HG03460 (cell line): ENCODE results near the gene SLC17A8.

Source experiments
- ATAC-seq: cut with Tn5 transposase; IDR thresholded peaks from one replicate; pipeline ENCODE4 v1.9.1; 2021; ENCODE audit not compliant: unreplicated experiment

The SLC17A8 gene

DNA sequence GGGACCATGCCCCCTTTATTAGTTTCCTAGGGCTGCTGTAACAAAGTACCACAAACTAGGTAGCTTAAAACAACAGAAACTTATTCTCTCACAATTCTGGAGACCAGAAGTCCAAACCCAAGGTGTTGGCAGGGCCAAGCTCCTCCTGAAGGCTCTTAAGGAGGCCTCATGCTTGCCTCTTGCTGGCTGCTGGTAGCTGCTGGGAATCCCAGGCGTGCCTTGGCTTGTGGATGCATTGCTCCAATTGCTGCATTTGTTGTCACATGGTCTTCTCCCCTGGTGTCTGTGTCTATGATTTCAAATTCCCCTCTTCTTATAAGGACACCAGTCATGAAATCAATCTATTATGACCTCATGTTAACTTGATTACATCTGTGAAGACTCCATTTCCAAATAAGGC is 11.2 kb downstream of the SLC17A8 start:
- ATAC-seq = no peak

DNA sequence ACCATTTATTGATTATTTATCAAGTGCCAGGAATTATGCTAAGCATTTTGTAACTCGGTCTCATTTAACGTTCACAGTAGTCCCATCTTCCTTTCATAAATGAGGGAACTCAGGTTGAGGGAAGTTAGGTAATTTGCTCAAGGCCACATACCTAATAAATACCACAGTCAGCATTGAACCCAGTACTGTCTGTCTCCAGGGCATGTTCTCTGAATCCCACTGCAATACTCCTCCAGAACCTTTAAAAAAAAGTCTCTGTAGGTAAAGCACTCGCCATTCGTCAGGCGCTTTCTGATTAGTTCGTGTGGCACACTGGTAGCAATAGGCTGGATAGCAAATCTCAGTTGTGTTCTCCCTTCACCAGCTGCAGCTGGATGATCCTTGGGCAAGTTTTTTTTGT is 14.3 kb downstream of the SLC17A8 start:
- no peak for ATAC-seq

DNA sequence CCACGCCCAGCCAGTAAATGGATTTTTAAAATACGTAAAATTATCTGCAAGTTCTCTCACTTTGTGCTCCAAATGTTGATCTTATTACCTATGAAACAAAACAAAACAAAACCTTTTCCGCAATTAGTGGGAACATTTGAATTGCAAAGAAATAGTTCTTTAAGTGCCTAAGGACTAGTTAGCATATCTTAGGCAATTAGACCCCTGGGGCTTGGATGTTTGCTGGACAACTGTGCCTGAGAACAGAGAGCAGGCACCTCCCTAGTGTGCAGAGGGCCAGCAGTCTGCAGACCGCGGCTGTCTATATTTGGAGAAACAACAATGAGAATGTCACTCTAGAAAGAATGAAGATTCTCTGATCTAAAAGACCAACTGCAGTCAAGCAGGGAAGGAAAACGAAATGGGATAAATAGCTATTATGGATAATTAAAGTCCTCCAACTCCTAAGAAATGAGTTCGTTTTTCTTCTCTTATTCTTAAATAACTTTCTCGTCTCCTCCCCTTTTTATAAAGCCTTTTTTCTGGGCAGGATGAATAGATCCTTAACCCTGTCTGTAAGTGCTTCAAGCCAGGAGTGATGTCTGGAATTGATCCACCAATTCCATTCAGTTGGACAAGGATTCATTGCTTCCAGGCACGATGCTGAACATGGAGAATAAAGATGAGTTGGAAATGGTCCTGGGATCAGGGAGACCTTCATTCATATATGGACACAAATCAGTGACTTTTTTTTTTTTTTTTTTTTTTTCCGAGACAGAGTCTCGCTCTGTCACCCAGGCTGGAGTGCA is 16.2 kb downstream of the SLC17A8 start:
- ATAC-seq = no peak

DNA sequence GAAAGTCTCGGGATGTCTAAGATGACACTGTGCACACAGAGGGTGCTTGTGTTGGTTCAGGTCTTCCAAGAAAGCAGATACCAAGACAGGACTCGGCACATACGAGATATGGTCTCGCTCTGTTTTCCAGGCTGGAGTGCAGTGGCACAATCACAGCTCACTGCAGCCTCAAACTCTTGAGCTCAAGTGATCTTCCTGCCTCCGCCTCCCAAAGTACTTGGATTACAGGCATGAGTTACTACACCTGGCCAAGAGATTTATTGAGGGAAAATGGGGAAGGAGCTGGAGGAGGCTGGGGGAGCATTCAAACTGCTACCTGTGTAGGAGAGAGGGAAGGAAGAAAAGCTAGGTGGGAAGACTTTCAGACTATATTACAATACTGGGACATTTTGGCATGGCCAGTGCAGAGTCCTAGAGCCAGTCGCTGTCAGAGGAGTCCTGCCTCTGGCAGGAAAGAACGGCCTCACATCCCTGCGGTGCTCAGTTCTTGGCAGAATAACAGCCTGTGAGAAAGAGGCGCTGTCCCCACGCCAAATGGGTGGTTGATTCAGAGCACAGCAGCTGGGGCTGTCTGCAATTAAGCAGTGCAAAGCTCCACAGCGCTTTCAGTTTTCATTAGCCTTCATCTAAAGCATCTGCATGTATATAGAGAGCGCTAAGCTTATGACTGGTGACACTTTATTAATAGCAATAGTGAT is 18.3 kb downstream of the SLC17A8 start:
- ATAC-seq = no peak

DNA sequence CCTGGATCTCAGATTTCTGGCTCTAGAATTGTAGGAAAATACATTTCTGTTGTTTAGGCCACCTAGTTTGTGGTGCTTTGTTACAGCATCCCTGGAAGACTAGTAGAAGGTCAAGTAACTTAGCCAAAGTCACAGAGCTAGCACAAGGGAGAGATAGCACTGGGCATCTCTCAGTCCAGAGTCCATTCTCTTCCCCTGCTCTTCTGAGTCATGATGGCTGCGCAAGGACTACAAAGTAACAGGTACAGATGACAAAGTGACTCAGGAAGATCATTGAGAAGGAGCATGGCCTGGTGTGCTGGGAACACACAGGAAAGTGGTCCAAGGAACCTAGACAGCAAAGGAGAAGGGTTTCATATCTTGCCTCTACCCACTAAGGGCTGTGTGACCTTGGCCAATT is 19.3 kb downstream of the SLC17A8 start:
- no peak for ATAC-seq

DNA sequence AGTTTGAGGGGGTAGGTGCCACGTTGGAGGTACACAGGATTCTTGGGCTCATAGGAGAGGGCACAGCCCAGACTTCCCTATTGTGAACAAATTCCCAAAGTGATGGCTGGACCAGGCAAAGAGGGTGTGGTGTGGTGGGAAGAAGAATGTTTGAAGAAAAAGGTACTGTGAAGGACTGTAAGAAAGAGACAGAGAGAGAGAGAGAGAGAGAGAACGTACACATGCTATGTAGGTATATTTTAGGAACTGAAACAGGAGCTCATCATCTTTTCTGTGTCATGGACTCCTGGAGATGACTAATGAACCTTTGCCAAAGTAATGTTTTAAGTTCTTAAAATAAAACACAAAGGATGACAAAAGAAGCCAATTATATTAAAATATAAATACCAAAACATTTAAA is 24.5 kb downstream of the SLC17A8 start:
- ATAC-seq = no peak

DNA sequence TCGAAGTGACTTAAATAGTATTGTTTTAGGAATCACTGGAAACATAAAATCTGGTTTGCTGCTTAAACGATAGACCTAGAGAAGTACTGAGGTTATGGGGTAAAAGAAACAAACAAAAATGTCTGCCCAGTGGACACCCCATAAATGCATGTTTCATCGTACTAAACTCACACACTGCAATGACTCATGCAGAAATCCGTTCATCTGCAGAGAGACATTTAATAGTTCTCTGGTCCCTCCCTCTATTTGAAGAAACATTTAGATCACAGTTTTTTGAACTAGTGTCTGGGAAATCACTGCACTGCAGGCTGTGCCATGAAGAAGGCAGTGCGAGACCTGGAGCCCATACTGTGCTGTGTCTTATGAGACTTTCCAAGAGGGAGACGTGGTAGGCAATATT is 25.5 kb downstream of the SLC17A8 start:
- ATAC-seq = no peak

DNA sequence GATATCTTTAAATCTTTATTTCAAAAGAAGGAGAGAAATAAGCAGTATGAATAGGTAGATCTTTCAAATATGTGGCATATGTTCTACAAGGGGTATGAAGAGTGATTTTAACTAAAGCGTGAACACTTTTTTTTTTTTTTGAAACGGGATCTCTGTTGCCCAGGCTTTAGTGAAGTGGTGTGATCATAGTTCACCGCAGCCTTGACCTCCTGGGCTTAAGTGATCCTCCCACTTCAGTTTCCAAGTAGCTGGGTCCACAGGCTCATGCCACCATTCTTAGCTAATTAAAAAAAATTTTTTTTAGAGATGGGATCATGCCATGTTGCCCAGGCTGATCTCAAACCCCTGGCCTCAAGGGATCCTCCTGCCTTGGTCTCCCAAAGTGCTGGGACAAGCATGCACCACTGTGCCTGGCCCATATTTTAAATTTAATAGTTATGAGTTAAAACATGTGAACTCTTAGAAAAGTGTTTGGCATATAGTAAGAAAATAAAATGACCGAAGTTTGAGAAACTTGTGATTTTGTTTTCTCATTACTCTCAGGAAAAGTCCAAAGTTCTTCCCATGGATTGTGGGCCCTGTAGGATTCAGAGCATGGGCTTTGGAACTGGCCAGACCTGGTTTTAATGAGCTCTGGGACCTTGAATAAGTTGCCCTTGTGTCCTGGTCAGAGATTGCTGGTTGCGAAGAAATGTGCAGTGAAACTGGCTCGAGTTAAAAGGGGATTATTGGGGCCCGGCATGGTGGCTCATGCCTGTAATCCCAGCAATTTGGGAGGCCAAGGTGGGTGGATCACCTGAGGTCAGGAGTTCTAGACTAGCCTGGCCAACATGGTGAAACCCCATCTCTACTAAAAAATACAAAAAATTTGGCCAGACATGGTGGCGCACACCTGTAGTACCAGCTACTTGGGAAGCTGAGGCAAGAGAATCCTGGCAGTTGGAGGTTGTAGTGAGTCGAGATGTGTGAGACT is 27.0 kb downstream of the SLC17A8 start:
- ATAC-seq = no peak

DNA sequence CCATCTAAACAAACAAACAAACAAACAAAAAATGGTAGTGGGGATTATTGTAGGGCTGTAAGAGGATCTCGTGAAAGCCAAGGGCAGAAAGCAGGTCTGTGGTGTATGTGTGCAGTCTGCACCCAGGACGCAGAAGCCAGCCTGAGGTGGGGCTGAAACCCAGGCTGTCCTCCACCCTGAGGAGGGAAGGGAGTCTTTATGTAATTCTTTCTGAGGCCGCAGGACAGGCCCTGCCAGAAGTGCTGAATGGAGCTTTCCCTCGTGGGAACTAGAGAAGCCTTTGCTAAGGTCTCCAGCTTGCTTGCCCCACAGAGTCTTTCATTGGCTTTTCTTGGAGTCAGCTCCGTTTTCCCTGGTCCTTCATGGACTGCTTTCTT is 27.7 kb downstream of the SLC17A8 start:
- no peak for ATAC-seq

DNA sequence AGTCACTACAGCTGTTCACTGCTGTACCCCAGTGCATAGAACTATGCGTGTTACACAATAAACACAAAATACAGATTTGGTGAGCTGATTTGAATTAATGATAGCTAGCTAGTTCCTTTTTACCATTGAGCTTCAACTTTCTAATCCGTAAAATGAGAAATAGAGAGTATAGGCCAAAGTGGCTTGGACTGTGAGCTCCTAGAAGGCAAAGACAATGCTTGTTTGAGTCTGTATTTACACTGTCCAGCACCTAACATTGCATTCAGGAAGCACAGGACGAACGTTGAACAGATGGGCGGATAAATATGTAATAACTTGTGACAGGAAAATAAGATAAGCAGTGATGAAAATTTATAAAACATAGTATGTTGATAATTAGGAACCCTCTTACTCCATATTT is 31.5 kb downstream of the SLC17A8 start:
- ATAC-seq = no peak

DNA sequence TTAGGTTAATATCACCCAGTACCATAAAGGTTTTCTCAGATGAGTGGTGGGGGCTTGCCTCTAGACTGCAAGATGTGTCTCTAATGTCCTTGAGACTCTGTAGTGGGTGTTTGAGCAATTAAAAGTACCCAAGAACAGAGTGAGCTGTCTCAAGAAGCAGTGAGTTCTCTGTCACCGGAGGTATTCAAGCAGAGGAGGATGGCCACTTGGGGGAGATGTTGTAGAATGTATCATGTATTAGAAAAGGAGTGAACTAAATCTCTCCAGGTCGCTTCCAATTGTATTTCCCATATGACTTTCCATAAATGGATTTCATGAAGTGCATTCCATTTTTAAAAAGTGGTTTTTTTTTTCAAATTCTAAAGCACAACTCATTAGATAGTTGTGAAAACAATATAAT is 35.0 kb downstream of the SLC17A8 start:
- ATAC-seq = no peak

DNA sequence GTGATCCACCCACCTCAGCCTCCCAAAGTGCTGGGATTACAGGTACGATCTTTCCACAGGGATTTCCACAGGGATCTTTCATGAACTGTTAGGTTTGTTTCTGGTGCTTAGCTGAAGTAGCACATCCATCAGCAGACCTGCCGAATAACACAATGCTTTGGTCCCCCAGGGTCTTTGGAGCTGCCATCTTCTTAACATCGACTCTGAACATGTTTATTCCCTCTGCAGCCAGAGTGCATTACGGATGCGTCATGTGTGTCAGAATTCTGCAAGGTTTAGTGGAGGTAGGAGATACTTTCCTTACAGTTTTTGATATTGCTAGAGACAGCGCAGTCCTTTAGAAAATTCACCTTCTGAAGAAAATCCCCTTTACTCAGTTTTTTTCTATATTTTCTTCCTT is 36.3 kb downstream of the SLC17A8 start:
- ATAC-seq = no peak

DNA sequence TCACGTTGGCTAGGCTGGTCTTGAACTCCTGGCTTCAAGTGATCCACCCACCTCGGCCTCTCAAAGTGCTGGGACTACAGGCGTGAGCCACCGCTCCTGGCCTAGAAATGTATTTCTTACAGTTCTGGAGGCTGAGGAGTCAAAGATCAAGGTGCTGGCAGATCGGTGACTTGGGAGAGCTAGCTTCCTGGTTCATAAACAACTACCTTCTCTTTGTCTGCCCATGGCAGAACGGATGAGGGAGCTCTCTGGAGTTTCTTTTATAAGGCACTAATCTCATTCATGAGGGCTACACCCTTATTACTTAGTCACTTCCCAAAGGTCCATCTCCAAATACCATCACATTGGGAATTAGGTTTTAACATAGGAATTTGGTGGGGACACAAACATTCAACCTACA is 38.9 kb downstream of the SLC17A8 start:
- no peak for ATAC-seq

DNA sequence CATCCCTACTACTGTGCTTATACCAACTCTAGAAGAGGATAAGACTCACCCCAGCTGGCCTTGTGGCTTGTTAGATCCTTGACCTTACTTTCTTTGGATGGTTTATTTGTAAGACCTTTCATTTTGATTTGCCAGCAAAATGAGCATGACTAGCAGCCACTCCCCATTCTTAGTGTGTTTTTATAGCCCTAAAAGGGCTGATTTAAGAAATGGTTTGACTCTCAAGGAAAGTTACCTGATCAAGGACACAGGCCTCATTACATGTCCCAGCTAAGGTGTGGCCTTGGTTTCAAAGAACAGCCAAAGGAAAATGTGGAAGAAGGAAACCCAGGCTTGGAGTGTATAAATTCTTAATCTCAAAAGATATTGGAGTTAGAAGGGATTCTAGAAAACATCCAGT is 41.4 kb downstream of the SLC17A8 start:
- ATAC-seq = no peak

DNA sequence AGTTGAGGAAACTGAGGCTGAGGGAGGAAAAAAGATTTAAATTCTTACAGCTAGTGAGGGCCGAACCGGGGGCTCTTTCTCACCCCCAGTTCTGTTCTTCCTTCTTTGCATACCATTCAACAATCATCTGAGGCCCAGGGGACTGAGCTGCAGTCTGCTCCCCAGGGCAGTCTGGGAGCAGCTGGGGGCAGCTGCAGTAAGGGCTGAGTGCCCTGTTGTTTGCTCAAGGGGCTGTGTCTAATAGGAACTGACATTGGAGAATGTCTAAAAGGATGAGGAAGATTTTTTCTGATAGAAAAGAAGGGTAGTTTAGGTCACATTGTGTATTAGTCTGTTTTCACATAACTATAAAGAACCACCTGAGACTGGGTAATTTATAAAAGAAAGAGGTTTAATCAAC is 42.2 kb downstream of the SLC17A8 start:
- ATAC-seq = no peak

DNA sequence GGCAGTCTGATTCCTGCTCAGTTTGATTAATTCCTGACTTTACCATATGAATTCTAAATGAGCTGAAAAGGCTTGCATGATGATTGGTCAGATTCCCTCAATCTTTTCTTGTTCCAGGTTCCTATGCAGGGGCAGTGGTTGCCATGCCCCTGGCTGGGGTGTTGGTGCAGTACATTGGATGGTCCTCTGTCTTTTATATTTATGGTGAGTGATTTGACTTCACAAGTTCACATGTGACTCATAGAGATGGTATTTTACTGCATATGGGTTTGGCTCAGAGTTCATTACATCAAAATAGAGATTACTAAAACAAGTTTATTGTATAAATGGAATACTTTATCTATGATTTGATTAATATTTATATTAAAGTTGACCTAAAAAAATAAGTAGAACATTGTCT is 44.8 kb downstream of the SLC17A8 start:
- ATAC-seq = no peak

DNA sequence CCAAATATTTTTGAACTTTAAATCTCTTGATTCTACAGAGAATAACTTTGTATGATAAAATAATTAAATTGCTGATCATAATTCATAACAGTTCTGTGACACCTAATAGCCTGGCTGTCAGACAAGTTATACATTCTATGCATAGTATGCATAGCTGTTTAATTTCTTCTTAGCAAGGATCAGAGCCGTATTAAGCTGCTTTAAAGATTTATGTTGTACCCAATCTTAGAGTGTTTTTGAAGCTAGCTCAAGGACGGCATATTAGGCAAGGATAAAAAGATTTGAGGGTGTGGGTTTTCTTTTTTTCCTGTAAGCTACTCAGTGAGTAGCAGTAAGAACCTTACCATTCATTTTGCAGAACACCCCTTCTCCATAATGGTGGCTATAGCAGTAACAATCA is 45.9 kb downstream of the SLC17A8 start:
- no peak for ATAC-seq

DNA sequence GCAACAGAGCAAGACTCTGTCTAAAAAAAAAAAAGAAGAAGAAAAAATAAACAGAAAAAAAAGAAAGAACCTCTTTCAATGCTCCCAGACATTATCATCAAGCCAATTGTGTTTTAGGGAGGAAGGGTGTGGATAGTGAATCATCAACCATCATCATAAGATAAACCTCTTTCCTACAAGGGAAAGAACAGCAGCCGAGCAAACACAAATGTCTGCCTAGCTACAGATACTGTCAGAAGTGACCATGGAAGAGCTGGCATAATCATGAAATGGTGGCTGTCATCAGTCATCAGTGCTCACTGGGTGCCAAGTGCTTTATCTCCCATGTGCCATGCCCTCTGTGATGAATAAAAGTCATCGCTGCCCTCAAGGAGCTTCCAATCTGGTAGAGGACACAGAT is 46.6 kb downstream of the SLC17A8 start:
- ATAC-seq = no peak

DNA sequence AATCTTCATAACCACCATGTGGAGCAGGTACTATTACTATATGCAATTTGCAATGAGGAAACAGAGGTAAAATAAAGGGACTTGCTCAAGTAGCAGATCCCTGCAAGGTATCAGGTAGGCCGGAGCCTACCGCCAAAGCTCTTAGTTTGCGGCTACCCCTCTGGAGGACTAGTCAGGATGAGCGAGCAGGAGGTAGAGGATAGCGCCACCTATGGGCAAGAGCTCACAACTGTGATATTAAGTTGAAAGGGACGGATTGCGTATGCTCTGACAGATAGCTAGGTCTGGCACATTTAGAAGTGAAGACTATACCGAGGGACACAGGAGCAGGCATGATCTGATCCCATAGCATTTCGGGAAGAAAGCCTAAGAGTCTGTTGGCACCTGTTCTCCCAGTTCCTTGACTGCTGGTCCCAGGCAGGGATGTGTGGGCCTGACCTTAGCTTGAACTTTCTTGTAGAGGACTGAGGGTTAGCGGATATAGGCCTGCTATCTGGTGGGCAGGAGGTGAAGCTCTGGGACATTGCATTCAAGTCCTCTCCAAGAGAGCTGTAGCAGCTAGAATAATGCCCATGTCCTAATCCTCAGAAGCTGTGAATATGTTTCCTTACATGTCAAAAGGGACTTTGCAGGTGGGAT is 48.0 kb downstream of the SLC17A8 start:
- ATAC-seq = no peak

DNA sequence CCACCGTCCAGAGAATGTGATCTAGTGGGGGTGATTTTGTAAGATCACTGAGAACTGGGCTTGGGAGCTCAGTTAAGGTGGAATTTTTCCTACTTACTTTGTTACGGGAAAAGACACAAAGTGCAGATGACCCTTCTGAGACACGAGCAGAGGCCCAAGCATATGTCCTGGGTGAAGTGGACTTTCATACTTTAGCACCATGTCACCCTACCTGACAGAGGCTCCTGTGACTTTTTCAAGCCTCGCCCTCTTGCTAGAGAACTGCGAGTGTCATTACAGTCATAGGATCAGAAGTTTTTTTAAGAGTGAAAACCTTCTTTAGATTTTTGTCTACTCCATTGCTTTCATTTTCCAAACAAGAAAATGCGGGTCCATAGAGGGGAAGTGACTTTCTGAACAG is 56.1 kb downstream of the SLC17A8 start:
- no peak for ATAC-seq

DNA sequence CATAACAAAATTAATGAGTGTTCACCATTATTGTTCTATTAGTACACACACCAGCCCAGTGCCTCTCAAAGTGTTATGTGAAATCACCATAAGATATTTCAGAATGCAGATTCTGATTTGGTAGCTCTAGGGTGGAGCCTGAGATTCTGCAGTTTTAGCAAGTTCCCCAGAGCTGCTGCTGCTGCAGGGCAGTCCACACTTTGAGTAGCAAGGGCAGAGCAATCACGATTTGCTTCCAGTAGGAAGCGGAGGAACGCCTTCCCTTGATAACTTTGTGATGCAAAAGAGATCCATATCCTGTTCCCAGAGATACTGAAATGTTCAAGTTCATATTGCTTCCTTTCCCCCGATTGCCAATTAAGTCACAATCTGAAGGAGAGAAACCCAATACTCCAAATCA is 57.9 kb downstream of the SLC17A8 start:
- ATAC-seq = no peak
